ENCODE data around the gene SPTBN1.

Gene SPTBN1

DNA sequence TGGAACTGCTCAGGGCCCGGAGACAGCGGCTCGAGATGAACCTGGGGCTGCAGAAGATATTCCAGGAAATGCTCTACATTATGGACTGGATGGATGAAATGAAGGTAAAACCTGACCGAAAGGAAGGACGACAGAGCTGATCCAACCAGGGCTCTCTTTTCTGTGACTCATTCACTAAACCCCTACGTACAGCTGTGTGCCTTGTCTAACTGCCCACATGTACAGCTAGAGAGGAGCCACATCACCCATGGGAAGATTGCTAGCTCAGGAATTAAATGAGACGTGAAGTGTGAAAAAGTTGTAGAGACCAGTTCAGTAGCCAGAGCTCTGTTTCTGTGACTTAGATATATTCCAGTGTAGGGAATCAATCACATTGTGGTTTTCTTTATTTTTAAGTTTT is 170.0 kb downstream of the SPTBN1 start:
- no peak overlapping the region for H3K4me3 ChIP-seq (ENCODE audit: low read depth, low read length)
- TF ChIP-seq, protein P1, sequence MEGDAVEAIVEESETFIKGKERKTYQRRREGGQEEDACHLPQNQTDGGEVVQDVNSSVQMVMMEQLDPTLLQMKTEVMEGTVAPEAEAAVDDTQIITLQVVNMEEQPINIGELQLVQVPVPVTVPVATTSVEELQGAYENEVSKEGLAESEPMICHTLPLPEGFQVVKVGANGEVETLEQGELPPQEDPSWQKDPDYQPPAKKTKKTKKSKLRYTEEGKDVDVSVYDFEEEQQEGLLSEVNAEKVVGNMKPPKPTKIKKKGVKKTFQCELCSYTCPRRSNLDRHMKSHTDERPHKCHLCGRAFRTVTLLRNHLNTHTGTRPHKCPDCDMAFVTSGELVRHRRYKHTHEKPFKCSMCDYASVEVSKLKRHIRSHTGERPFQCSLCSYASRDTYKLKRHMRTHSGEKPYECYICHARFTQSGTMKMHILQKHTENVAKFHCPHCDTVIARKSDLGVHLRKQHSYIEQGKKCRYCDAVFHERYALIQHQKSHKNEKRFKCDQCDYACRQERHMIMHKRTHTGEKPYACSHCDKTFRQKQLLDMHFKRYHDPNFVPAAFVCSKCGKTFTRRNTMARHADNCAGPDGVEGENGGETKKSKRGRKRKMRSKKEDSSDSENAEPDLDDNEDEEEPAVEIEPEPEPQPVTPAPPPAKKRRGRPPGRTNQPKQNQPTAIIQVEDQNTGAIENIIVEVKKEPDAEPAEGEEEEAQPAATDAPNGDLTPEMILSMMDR (IDR thresholded peaks at IDR 0.05; ENCODE audit: low read depth, low read length): no peak
- TF ChIP-seq POLR2A (IDR thresholded peaks at IDR 0.05; ENCODE audit: extremely low read depth, insufficient read length) (no peak), MYC (IDR thresholded peaks at IDR 0.05; ENCODE audit: low read depth, low read length) (no peak)
- no peak for DNase-seq (ENCODE audit: low read depth)

DNA sequence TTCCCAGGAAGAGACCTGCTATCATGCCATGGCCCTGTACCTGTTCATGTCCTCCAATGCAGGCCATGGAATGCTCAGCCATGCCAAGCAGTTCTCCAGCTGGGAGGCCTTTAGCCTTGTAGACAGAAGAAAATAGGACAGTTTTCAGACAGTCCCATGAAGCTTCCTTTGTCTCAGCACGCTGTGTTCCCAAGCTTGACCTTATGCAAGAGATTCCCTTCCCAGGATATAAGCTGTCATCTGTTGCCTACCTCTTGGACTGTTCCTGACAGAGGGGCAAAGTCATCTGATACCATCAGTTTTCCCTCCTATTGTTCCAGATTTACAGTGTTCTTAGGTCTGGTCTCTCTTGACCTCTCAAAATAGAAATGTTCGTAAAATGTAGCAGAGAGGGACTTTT is 170.8 kb downstream of the SPTBN1 start:
- no peak for TF ChIP-seq POLR2A (IDR thresholded peaks at IDR 0.05; ENCODE audit: extremely low read depth, insufficient read length)
- TF ChIP-seq, protein P2, sequence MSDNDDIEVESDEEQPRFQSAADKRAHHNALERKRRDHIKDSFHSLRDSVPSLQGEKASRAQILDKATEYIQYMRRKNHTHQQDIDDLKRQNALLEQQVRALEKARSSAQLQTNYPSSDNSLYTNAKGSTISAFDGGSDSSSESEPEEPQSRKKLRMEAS (IDR thresholded peaks at IDR 0.05; ENCODE audit: low read depth, low read length): no peak
- TF ChIP-seq, protein P1 (IDR thresholded peaks at IDR 0.05; ENCODE audit: low read depth, low read length): no peak
- no peak for TF ChIP-seq MYC (IDR thresholded peaks at IDR 0.05; ENCODE audit: low read depth, low read length)
- H3K4me3 ChIP-seq (ENCODE audit: low read depth, low read length): no peak overlapping the region
- no peak for DNase-seq (ENCODE audit: low read depth)

DNA sequence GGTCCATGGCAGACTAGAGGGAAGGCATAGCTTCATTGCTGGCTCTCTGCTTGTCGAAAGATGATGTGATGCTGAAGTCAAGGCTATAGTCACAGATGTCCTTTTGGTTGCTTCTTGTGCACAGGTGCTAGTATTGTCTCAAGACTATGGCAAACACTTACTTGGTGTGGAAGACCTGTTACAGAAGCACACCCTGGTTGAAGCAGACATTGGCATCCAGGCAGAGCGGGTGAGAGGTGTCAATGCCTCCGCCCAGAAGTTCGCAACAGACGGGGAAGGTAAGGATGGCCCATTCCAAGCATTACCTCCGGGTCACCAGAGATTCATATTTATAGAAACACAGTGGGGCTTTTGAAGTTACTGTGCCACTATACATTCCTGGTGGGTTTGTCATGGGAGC is 171.8 kb downstream of the SPTBN1 start:
- no peak for DNase-seq (ENCODE audit: low read depth)
- no peak overlapping the region for H3K4me3 ChIP-seq (ENCODE audit: low read depth, low read length)
- TF ChIP-seq MYC (IDR thresholded peaks at IDR 0.05; ENCODE audit: low read depth, low read length) (no peak), POLR2A (IDR thresholded peaks at IDR 0.05; ENCODE audit: extremely low read depth, insufficient read length) (no peak)
- TF ChIP-seq, protein P1 (IDR thresholded peaks at IDR 0.05; ENCODE audit: low read depth, low read length): no peak
- TF ChIP-seq, protein P2 (IDR thresholded peaks at IDR 0.05; ENCODE audit: low read depth, low read length): no peak

DNA sequence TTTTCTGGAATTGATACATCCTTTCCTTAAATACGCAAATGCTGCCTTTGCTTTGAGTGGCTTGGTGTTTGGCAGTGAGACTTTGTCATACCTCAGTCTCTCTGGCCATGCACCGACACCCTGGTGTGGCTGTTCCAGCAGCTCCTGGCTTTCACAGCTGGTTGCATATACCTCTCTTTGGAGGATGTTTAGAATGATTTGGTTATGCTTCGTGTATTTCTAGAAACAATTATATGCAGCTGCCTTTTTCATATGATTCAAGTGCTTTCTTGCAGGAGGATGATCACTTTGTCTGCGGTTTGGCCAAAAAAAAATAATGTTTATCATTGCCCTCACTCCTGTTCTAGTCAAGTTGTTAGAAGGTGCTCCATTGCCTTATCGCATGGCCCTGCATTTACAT is 172.3 kb downstream of the SPTBN1 start:
- no peak for TF ChIP-seq POLR2A (IDR thresholded peaks at IDR 0.05; ENCODE audit: extremely low read depth, insufficient read length)
- TF ChIP-seq MYC (IDR thresholded peaks at IDR 0.05; ENCODE audit: low read depth, low read length): no peak
- TF ChIP-seq, protein P1 (IDR thresholded peaks at IDR 0.05; ENCODE audit: low read depth, low read length): no peak
- TF ChIP-seq, protein P2 (IDR thresholded peaks at IDR 0.05; ENCODE audit: low read depth, low read length): no peak
- no peak for DNase-seq (ENCODE audit: low read depth)
- no peak overlapping the region for H3K4me3 ChIP-seq (ENCODE audit: low read depth, low read length)

DNA sequence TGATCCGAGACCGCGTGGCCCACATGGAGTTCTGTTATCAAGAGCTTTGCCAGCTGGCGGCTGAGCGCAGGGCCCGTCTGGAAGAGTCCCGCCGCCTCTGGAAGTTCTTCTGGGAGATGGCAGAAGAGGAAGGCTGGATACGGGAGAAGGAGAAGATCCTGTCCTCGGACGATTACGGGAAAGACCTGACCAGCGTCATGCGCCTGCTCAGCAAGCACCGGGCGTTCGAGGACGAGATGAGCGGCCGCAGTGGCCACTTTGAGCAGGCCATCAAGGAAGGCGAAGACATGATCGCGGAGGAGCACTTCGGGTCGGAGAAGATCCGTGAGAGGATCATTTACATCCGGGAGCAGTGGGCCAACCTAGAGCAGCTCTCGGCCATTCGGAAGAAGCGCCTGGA is 172.8 kb downstream of the SPTBN1 start:
- TF ChIP-seq, protein P2 (IDR thresholded peaks at IDR 0.05; ENCODE audit: low read depth, low read length): no peak
- no peak for DNase-seq (ENCODE audit: low read depth)
- no peak overlapping the region for H3K4me3 ChIP-seq (ENCODE audit: low read depth, low read length)

DNA sequence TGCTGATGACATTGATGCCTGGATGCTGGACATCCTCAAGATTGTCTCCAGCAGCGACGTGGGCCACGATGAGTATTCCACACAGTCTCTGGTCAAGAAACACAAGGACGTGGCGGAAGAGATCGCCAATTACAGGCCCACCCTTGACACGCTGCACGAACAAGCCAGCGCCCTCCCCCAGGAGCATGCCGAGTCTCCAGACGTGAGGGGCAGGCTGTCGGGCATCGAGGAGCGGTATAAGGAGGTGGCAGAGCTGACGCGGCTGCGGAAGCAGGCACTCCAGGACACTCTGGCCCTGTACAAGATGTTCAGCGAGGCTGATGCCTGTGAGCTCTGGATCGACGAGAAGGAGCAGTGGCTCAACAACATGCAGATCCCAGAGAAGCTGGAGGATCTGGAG is 173.3 kb downstream of the SPTBN1 start:
- no peak overlapping the region for H3K4me3 ChIP-seq (ENCODE audit: low read depth, low read length)
- TF ChIP-seq POLR2A (IDR thresholded peaks at IDR 0.05; ENCODE audit: extremely low read depth, insufficient read length) (no peak), MYC (IDR thresholded peaks at IDR 0.05; ENCODE audit: low read depth, low read length) (no peak)
- TF ChIP-seq, protein P2 (IDR thresholded peaks at IDR 0.05; ENCODE audit: low read depth, low read length): no peak
- TF ChIP-seq, protein P1 (IDR thresholded peaks at IDR 0.05; ENCODE audit: low read depth, low read length): no peak
- DNase-seq (ENCODE audit: low read depth): no peak
